Stomach smooth muscle (tissue), 2 donors: ENCODE data around the gene CACNA2D1.

Experiments
- H3K27ac ChIP-seq: one replicate; pipeline ENCODE4 v1.7.0; 2013; ENCODE audit warnings: mild to moderate bottlenecking, low read length, inconsistent platforms
- H3K27me3 ChIP-seq, 2 donors: one replicate each; pipeline ENCODE4 v1.7.0; 2013; ENCODE audit warnings: low read length in 2 of 2; ENCODE audit not compliant: insufficient read depth in 2 of 2, control insufficient read depth in 1 of 2
- H3K36me3 ChIP-seq, 2 donors: one replicate each; pipeline ENCODE4 v1.7.0; 2013; ENCODE audit warnings: low read length in 2 of 2; ENCODE audit not compliant: control insufficient read depth in 2 of 2, insufficient read depth in 2 of 2
- H3K4me1 ChIP-seq: one replicate; pipeline ENCODE4 v1.7.0; 2013; ENCODE audit warnings: low read length; ENCODE audit not compliant: control insufficient read depth, insufficient read depth
- H3K4me3 ChIP-seq, 2 donors: one replicate each; pipeline ENCODE4 v1.7.0; 2013; ENCODE audit warnings: low read length in 2 of 2
- H3K9ac ChIP-seq, 2 donors: one replicate each; pipeline ENCODE4 v1.7.0; 2013; ENCODE audit warnings: low read length in 2 of 2, mild to moderate bottlenecking in 1 of 2
- H3K9me3 ChIP-seq, 2 donors: one replicate each; pipeline ENCODE4 v1.7.0; 2013; ENCODE audit warnings: low read length in 2 of 2; ENCODE audit not compliant: control insufficient read depth in 2 of 2
- donor health status: healthy.
- donor health status: Pancreatic carcinoma.

Gene CACNA2D1

DNA sequence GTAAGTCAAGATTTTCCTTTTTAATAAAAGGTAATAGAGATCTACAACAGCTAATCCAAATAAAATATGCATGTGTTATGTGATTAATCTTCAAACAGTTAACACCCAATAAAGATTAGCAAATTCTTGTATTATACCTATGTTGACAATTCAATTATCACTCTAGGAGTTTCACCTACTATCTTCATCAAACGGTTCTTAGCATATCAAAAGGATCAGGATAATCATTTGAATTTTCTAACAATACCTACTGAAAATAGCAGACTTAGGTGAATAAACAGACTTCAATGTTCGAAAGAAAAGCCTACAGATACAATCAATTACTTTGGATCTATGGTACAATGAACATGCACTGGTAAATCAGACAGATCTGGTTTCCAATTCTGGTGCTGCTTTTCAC lies 268.3 kb downstream of the CACNA2D1 start:
- no peak overlapping the region for H3K4me3 ChIP-seq
- H3K9me3 ChIP-seq, result no peaks in the 10 kb centered on the region
- H3K36me3 ChIP-seq, result no peaks in the 10 kb centered on the region
- no peaks in the 10 kb centered on the region for H3K27me3 ChIP-seq
- no peak overlapping the region for H3K9ac ChIP-seq
- no peak overlapping the region for H3K27ac ChIP-seq
- no peaks in the 10 kb centered on the region for H3K4me1 ChIP-seq

DNA sequence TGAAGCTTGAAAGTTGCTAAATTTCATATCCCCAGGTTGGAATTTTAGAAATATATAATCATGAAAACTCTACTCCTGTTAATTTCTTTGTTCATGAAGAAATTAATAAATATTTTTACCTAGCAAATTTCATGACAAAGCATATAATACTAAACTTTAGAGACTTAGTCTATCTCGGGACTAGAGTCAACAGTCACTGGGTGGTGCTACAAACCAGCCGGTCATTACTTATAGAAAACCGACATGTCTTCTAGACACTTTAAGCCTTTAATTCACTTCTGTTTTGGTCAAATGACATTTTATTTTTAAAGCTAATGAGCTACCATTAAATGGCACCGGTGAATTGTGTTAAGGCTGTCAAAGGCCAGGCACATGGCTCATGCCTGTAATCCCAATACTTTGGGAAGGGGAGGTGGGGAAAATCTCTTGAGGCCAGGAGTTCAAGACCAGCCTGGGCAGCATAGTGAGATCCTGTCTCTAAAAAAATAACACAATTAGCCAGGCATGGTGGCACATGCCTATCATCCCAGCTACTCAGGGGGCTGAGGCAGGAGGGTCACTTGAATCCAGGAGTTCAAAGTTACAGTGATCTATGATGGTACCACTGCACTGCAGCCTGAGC lies 270.1 kb downstream of the CACNA2D1 start:
- no peaks in the 10 kb centered on the region for H3K9me3 ChIP-seq
- no peaks in the 10 kb centered on the region for H3K36me3 ChIP-seq
- H3K27ac ChIP-seq, result no peak overlapping the region
- H3K4me1 ChIP-seq, result no peaks in the 10 kb centered on the region
- no peaks in the 10 kb centered on the region for H3K27me3 ChIP-seq
- H3K4me3 ChIP-seq, result no peak overlapping the region
- no peak overlapping the region for H3K9ac ChIP-seq

DNA sequence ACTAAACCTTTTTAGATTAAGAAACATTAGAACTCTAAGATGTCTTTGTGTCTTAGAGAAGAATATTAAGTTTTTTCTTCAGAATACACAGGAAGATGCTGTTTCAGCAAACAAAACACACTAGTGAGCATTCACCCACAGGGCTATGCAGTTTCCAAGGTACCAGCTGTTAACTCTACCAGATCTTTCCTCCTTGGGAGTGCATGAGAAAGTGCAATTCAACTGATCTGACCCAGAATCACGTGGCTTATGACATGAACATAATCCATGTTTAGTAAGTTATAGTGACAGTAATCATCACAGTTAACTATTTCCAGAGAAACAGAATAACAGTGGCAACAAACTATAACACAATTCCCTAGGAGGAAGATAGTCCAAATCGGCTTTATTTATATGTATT lies 270.7 kb downstream of the CACNA2D1 start:
- no peaks in the 10 kb centered on the region for H3K4me1 ChIP-seq
- no peak overlapping the region for H3K27ac ChIP-seq
- H3K9me3 ChIP-seq, result no peaks in the 10 kb centered on the region
- no peaks in the 10 kb centered on the region for H3K27me3 ChIP-seq
- H3K9ac ChIP-seq, result no peak overlapping the region
- H3K4me3 ChIP-seq, result no peak overlapping the region
- H3K36me3 ChIP-seq, result no peaks in the 10 kb centered on the region

DNA sequence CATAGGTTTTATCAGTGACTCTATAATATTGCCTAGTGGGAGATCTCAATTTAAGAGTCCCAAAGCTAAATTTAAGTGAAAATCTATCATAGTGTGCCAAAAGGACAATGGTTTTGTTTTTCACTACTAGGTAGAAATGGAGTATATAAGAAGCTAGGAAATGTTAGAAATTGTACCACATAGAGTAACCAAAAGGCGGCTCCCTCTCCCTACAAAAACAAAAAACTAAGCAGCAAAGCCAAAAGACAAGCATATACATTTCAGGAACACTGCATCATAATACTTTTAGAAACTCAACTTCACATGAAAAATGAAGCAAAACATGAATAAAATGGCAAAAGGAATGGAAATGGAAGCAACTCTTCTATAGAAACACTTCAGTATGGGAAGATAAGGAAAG lies 271.6 kb downstream of the CACNA2D1 start:
- Histone ChIP-seq H3K27ac (no peak overlapping the region), H3K9ac (no peak overlapping the region), H3K4me1 (no peaks in the 10 kb centered on the region), H3K27me3 (no peaks in the 10 kb centered on the region), H3K36me3 (no peaks in the 10 kb centered on the region), H3K9me3 (no peaks in the 10 kb centered on the region), H3K4me3 (no peak overlapping the region)

DNA sequence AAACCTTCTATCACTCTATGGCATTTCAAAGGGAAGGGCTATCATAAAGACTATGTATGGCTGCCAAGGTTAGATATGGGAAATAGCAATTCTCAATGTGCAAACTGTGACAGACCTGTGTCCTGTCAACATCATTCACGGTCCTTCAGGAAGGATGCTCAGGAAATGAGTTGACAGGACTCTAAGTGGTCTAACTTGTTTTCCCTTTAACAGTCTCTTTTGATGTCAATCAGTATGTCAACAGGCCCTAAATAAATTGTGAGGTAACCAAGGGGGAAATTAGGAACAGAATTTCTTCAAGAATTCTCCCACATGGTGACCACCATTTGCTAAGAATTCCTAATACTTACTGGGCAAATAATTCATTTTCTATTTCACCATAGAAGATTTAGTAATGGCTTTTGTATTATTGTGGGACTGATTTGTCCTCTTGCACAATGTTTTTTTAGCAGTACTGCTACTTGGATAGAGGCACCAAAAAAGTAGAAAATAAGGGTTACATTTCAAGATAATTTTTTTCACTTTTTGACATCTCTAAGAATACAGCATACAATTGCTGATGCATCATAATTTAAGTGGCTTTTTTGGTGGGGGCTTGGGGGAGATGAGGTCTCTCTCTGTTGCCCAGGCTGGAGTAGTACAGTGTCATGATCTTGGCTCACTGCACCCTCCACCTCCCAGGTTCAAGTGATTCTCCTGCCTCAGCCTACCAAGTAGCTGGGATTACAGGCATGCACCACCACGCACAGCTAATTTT lies 275.8 kb downstream of the CACNA2D1 start:
- no peak overlapping the region for H3K27ac ChIP-seq
- H3K36me3 ChIP-seq, result no peaks in the 10 kb centered on the region
- H3K4me1 ChIP-seq, result no peaks in the 10 kb centered on the region
- H3K27me3 ChIP-seq, result no peaks in the 10 kb centered on the region
- no peak overlapping the region for H3K4me3 ChIP-seq
- H3K9me3 ChIP-seq, result no peaks in the 10 kb centered on the region
- no peak overlapping the region for H3K9ac ChIP-seq

DNA sequence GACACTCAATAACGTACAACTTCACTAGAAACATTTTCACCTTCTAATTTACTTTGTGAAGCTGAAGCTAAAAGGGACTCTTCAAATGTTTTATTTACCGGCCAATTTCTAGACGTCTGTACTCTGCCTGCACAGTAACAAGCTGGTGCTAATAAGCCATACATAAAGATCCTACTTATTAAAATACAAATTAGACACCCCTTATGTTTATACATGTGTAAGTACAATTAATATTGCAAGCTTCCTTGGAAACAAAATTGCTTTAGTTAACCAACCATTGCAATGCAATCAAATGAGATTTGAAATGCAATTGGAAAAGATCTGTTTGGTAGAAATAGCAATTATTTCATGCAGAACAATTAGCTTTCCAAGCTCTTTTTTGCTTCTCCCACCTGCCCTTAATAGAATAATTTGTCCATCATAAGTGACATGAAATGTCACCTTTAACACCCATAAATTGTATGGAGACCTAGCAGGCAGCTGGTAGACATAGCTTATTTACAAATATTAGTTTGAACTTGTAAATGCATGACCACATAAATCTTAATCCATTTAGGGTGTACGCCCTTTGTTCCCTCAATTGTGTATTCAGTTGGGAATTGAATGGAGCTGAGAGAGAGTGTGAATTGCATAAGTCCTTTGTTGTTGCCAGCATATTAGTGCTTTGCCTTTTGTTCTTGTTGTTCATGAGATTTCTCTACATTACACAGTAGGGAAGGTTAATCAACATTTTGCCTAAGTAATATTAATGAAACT lies 277.1 kb downstream of the CACNA2D1 start:
- Histone ChIP-seq H3K9ac (no peak overlapping the region), H3K36me3 (no peaks in the 10 kb centered on the region), H3K4me1 (no peaks in the 10 kb centered on the region), H3K9me3 (no peaks in the 10 kb centered on the region), H3K27ac (no peak overlapping the region), H3K27me3 (no peaks in the 10 kb centered on the region), H3K4me3 (no peak overlapping the region)

DNA sequence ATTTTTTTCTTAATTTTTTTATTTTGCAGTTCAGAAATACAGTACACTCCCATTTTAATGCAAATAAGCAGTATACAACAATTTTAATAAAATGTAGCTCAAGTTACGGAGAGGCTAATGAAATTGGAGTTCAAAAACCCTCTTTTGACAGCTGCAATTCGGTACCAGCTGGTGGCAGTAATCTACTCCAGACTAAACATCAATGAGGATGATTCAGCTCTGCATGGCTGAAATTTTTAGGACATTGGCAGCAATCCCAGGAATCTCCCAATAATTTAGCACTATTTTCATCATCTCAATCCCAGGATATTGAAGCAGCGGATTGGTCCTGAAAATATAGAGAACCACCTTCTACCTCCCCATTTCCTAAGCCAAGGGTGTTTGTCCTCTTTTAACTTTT lies 278.8 kb downstream of the CACNA2D1 start:
- no peaks in the 10 kb centered on the region for H3K36me3 ChIP-seq
- H3K9ac ChIP-seq, result no peak overlapping the region
- H3K4me1 ChIP-seq, result no peaks in the 10 kb centered on the region
- H3K9me3 ChIP-seq, result no peaks in the 10 kb centered on the region
- H3K4me3 ChIP-seq, result no peak overlapping the region
- no peak overlapping the region for H3K27ac ChIP-seq
- no peaks in the 10 kb centered on the region for H3K27me3 ChIP-seq

DNA sequence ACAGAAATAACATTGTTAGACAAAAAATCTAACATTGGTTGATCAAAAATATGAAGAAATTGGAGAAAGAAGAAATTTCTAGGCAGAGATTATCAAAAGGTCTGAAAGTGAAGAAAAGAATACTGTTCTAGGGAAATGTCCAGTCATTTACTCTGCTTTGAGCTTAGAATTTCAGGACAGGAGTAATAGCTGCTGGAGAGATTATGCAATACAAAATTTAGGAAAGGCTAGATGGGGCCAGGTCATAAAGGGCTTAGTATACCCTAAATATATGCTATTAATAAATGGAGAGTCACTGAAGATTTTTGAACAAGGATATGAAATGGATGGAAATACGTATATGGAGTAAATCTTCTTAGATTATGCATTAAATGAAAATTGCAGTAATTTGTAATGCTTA lies 279.2 kb downstream of the CACNA2D1 start:
- Histone ChIP-seq H3K27ac (no peak overlapping the region), H3K9ac (no peak overlapping the region), H3K4me3 (no peak overlapping the region), H3K9me3 (no peaks in the 10 kb centered on the region), H3K36me3 (no peaks in the 10 kb centered on the region), H3K4me1 (no peaks in the 10 kb centered on the region), H3K27me3 (no peaks in the 10 kb centered on the region)

DNA sequence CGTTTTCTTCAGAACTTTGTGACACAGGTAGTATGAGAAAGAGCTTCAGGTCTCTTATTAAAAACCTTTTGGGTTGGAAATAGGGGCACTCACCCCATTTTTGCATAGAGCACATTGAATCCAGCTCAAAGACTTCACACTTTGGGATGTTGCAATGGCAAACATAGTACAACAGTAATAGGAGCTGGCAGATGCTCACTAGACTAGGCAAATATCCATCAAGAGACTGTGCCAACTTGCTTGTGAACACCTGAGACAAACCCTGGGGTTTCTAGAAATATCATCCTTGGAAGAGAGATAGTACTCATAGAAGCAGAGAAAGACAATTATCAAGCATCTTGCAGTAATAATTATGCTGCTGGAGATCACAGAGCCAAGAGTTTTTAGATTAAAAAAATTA lies 280.0 kb downstream of the CACNA2D1 start:
- no peak overlapping the region for H3K9ac ChIP-seq
- H3K9me3 ChIP-seq, result no peaks in the 10 kb centered on the region
- H3K4me1 ChIP-seq, result no peaks in the 10 kb centered on the region
- no peaks in the 10 kb centered on the region for H3K27me3 ChIP-seq
- no peaks in the 10 kb centered on the region for H3K36me3 ChIP-seq
- H3K27ac ChIP-seq, result no peak overlapping the region
- no peak overlapping the region for H3K4me3 ChIP-seq

DNA sequence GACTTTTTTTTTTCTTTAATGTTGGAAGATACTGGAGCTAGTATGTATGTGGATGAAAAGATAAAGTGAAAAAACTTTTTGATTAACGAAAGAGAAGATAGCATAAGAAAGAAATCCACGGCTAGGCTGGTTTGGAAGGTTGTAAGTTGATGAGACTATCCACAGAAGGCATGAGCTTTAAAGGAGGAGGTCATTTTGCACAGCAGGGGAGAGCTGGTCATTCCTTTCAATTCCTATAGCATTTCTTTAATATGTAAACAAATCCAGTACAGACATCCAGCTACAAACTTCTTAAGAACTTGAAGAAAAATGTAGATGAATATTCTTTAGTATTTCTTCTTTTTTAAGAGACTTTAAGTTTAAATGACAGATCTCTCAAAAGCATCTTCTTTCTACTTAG lies 281.3 kb downstream of the CACNA2D1 start:
- Histone ChIP-seq H3K9me3 (no peaks in the 10 kb centered on the region), H3K36me3 (no peaks in the 10 kb centered on the region), H3K27ac (no peak overlapping the region), H3K27me3 (no peaks in the 10 kb centered on the region), H3K4me3 (no peak overlapping the region), H3K4me1 (no peaks in the 10 kb centered on the region), H3K9ac (no peak overlapping the region)

DNA sequence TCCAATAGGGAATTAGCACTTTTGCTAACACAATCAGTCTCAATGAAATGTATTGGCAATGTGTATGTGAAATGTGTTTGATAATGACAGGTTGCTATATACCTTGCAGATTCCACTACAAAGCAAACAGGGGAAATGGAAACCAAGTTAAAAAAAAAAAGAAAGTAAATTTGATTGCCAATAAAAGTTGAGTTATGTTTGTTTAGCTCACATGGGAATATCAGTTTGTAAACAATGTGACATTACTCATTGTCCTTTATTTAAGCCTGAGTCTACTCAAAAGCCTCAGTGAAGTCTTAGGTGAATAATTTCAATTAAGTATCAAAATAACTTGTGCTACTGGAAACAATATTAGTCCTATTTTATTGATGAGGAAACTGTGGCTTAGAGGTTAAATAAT lies 285.2 kb downstream of the CACNA2D1 start:
- no peak overlapping the region for H3K9ac ChIP-seq
- no peaks in the 10 kb centered on the region for H3K4me1 ChIP-seq
- H3K4me3 ChIP-seq, result no peak overlapping the region
- H3K9me3 ChIP-seq, result no peaks in the 10 kb centered on the region
- H3K27me3 ChIP-seq, result no peaks in the 10 kb centered on the region
- H3K36me3 ChIP-seq, result no peaks in the 10 kb centered on the region
- H3K27ac ChIP-seq, result no peak overlapping the region
